HUES6 (cell line): ENCODE measurements around the gene ASCL2.

Source experiments
- H3K27ac ChIP-seq: 2 replicates; pipeline ENCODE4 v1.7.0; 2013; ENCODE audit warnings: low read depth, mild to moderate bottlenecking, low read length, inconsistent platforms
- H3K27me3 ChIP-seq: 2 replicates; pipeline ENCODE4 v1.6.1; 2013; ENCODE audit warnings: low read length; ENCODE audit not compliant: control insufficient read depth, insufficient read depth
- H3K36me3 ChIP-seq: 2 replicates; pipeline ENCODE4 v1.6.1; 2013; ENCODE audit warnings: low read length; ENCODE audit not compliant: control insufficient read depth, insufficient read depth
- H3K4me1 ChIP-seq: 2 replicates; pipeline ENCODE4 v1.6.1; 2013; ENCODE audit warnings: low read length; ENCODE audit not compliant: control insufficient read depth, insufficient read depth
- H3K4me3 ChIP-seq: 2 replicates; pipeline ENCODE4 v1.5.1; 2013; ENCODE audit warnings: low read depth, low read length
- H3K9ac ChIP-seq: one replicate; pipeline ENCODE4 v1.6.1; 2013; ENCODE audit warnings: mild to moderate bottlenecking, low read length
- H3K9me3 ChIP-seq: 2 replicates; pipeline ENCODE4 v1.6.1; 2013; ENCODE audit warnings: low read depth, low read length; ENCODE audit not compliant: control insufficient read depth, insufficient read depth

The ASCL2 gene

DNA sequence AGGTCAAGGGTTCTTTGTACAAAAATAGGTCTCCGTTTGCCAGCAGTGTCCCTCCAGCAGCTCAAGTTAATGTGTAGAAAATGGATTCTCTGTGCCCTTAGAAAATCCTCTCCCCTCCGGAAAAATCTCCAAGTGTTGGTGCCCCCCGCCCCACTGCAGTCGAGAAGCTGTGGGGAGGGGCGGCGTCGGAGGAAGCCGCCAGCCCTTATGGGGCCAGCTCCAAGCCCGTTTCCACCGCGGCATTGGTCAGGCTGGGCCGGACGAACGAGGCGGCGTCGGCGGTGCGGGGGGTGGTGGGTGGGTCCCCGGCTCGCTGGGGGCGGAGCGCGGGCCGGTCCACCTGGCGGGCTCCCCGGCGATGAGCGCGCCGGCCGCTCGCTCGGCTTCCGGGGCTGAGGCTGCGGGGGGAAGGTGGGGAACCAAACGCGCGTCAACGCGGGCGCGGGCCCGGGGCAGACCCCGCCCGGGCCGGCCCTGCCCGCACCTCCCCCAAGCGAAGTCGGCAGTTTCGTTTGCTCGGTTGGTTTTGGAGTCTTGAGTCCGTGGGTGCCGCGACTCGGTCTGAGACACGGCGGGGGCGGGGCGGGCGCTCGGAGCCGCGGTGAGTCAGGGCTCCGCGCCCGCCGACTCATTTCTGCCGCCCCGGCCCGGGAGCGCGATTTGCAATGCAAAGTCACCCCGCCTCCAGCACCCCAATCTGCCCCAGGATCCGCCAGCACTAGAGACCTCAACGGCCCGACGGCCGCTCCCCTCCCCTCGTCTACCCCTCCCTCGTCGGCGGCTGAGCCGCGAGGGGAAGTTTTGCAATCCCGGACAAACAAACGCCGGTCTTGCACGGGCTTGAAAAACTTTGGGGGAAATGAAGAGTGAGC is 1.4 kb downstream of the ASCL2 start:
- Histone ChIP-seq H3K4me1 (peaks cover 11% of the 10 kb centered on the region), H3K4me3 (peak overlapping the region; percentile 58), H3K27me3 (peaks cover 96% of the 10 kb centered on the region), H3K9ac (no peak overlapping the region), H3K9me3 (no peaks in the 10 kb centered on the region), H3K27ac (no peak overlapping the region), H3K36me3 (no peaks in the 10 kb centered on the region)

DNA sequence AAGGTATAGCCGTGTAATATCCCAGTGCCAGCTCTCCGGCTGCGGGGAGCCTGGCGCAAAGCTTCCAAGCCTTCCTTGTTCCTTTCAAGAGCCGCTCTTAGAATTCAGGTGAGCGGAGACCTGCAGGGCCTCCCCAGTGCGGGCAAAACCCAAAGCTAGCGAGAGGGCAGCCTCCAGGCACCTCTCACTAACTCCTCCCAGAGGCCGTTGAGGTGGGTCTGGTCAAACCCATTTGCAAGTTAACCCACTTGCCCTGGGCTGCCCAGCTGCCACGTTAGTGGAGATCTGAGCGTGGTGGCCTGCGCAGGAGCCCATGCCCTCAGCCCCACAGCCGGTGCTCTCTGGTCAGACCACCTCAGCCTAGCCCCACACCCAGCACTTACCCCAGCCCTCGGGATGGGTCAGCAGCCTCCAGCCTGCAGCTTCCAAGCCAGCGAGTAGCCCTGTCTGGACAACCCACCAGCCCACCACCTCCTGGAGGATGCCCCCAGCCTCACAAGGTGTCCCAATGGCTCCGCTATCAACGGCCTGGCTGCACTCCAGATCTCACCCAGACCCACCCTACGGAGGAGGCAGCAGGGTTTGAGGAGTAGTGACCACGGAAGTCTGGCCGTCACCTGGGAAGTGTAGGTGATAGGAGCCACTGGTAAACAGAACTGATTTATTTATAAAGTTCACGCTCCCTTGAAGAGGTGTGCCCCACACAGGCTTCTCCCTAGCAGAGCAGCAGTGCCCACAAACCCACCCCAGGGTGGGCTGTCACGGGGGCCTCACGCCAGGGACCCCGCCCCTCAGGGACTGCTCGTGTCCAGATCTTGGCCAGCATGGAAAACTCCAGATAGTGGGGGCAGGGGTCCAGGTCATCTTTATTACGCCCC is 2.3 kb downstream of the ASCL2 start:
- Histone ChIP-seq H3K4me3 (peak overlapping the region; percentile 41), H3K27ac (no peak overlapping the region), H3K4me1 (peaks cover 11% of the 10 kb centered on the region), H3K27me3 (peaks cover 87% of the 10 kb centered on the region), H3K9ac (no peak overlapping the region), H3K9me3 (no peaks in the 10 kb centered on the region), H3K36me3 (no peaks in the 10 kb centered on the region)

DNA sequence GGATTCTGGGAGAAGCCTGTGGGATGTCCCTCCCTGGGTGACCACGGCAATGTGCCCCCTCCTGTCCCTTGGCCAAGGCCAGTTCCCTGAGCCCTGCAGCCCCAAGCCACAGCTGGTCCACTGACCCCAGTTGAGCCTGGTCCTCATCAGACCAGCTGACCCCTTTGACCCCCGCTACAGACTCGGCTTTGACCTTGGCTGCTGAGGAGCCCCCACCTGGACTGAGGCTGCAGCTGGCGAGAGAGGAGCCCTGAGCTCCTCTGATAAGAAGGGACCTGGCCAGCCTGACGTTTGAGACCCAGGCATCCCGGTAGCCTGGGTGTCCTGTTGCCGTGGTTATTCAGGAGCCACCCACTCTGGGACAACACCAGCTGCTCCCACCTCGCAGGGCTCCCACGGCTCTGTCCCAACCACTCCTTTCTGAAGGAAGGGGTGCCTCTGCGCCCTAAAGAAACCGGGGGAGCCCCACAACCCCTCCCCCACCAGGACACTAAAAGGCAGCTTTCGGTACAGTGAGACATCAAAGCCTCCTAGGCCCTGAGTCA is 3.0 kb downstream of the ASCL2 start:
- H3K27me3 ChIP-seq, result peaks cover 80% of the 10 kb centered on the region
- H3K27ac ChIP-seq, result no peak overlapping the region
- H3K4me1 ChIP-seq, result peaks cover 11% of the 10 kb centered on the region
- H3K36me3 ChIP-seq, result no peaks in the 10 kb centered on the region
- no peak overlapping the region for H3K4me3 ChIP-seq
- H3K9me3 ChIP-seq, result no peaks in the 10 kb centered on the region
- H3K9ac ChIP-seq, result no peak overlapping the region

DNA sequence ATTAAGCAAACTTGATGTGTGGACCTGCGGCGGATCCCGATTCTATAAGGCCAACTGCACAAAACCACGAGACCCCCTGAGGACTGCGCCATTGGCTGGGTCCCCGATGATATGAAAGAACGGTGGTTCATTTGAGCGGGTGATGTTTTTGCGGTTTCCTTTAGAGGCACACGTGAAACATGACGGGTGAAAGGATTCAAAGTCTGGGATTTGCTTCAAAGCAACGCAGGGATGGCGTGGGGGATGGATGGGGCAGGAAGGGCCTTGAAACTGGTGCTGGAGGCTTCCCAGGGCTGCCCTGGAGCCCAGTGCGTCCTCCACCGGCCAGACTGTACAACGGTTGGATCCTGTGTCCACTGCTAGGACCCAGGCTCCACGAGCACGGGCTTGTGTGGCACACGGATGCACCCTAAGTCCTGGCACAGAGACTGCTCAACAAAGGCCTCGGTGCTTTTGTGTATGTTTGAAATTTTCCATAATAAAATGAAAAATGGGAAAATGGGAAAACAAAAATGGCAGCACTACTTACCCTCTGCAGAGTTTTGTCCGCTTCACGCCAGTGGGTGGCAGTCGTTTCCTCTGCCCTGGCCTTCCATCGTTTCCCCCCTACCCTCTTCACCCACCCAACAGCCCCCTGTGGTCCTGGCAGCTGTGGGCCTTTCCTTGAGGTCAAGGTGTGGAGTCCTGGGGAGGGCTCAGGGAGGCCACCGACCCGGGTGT is 3.6 kb downstream of the ASCL2 start:
- H3K4me3 ChIP-seq, result no peak overlapping the region
- no peak overlapping the region for H3K27ac ChIP-seq
- H3K9ac ChIP-seq, result no peak overlapping the region
- peaks cover 11% of the 10 kb centered on the region for H3K4me1 ChIP-seq
- no peaks in the 10 kb centered on the region for H3K9me3 ChIP-seq
- peaks cover 74% of the 10 kb centered on the region for H3K27me3 ChIP-seq
- no peaks in the 10 kb centered on the region for H3K36me3 ChIP-seq

DNA sequence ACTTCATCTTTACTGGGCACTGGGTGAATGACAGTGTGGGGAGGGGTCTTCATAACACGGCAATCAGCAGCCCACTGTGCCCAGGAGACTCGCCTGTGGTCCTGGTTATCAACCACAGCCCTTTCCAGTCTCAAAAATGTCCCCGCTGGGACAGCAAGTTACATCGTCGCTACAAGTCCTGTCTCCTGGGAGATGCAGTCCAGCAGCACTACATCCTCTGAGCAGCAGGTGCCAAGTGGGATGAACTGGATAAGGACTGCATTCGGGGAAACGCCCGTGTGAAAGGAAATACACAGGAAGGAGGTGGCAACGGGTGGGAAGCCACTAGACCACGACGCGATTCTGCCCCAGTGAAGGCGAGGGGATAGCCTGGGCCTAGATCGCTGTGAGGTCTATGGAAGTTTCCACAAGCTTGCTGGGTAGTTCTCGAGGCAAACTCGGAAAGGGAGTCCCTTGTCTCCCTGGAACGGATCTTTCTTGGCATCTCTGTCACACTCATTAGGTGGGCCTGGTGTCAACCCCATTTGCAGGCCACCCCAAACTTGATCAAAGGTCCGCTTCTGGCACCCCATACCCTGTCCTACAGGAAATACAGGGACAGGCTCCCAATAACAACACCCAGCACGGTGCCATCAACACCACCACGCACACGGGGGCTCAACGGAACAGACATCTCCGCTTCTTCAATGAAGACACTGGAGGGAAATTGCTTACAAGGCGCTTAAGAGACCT is 4.4 kb downstream of the ASCL2 start:
- Histone ChIP-seq H3K27ac (no peak overlapping the region), H3K27me3 (peaks cover 66% of the 10 kb centered on the region), H3K9me3 (no peaks in the 10 kb centered on the region), H3K4me3 (no peak overlapping the region), H3K9ac (no peak overlapping the region), H3K36me3 (no peaks in the 10 kb centered on the region), H3K4me1 (peaks cover 8% of the 10 kb centered on the region; the same call in 1 of the 2 replicates)

DNA sequence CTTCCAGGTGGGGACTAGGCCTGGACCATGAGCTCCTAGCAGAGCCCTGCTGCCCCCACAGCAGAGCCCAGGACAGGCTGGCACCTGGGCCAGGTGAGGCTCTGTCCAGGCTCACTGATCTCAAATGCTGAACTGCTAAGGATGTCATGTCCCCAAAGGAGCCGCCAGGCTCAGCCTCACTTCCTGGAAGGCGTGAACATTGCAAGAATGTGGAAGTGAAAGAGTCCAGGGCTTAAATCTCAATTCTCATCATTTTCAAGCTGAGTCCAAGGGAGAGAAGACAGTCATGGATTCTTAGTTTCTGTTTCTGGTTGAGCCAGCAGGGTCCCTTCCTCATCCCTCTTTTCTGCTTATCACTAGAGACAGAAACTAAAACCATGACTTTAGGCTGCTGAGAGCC is 5.0 kb downstream of the ASCL2 start:
- Histone ChIP-seq H3K4me3 (no peak overlapping the region), H3K9ac (no peak overlapping the region), H3K27me3 (peaks cover 60% of the 10 kb centered on the region), H3K4me1 (peaks cover 8% of the 10 kb centered on the region; the same call in 1 of the 2 replicates), H3K36me3 (no peaks in the 10 kb centered on the region), H3K27ac (no peak overlapping the region), H3K9me3 (no peaks in the 10 kb centered on the region)

DNA sequence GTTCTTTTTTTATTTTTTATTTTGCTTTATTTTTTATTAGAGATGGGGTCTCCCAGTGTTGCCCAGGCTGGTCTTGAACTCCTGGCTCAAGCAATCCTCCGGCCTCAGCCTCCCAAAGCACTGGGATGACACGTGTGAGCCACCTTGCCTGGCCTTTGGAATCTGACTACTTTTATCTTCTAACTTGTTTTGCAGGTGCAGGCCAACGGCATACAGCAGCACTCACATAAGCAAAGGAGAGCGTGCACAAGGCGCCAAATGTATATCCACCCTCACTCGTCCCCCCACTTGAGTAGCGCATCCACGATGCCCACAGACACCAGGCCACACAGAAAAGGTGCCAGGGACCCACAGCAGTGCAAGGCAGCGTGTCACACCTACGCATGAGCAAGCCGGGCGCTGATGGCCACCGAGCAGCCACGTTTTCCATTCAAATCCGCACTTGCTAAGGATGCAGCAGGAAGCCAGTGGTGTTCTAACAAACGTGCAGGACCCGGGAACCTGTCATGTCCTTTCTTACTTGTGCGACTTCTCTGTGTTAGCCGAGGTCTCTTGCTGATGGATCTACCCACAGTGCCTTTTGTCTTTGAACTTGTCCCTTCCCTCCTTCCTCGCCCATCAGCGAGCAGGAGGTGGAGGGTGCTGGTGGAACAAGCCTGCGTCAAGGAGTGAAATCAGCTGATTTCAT is 5.9 kb downstream of the ASCL2 start:
- Histone ChIP-seq H3K36me3 (no peaks in the 10 kb centered on the region), H3K9me3 (no peaks in the 10 kb centered on the region), H3K27me3 (peaks cover 57% of the 10 kb centered on the region), H3K4me1 (peaks cover 8% of the 10 kb centered on the region; the same call in 1 of the 2 replicates), H3K9ac (no peak overlapping the region), H3K27ac (no peak overlapping the region), H3K4me3 (no peak overlapping the region)

DNA sequence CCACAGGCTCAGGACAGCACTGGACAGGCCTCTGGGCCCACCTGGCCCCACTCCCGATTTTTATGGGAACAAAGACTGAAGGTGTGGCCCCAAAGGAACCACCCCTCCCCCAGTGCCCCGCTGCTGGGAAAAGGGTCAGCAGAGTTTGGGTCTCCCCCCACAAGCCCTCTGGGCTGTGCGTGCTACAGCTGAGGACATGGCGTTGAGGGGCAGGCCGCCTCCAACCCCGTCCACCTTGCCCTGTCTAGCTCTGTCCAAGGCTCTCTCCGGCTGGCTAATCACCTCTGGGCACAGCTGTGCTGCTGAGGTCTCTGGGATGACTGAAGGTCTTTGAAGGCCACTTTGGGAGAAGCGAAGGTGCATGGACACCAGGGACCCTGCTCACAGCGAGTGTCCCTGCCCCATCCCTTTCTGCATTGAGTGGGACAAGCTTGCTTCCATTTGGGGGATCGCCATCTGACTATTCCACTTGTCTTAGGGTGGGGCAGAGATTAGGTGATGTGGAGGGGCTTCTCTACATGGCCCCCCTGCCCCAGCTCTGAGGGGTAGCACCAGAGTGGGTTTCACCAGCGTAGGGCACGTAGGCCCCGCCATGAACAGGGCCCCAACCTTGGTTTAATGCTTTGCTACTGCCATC is 6.5 kb downstream of the ASCL2 start:
- H3K36me3 ChIP-seq, result no peaks in the 10 kb centered on the region
- H3K9ac ChIP-seq, result no peak overlapping the region
- H3K4me3 ChIP-seq, result no peak overlapping the region
- H3K27ac ChIP-seq, result no peak overlapping the region
- no peaks in the 10 kb centered on the region for H3K9me3 ChIP-seq
- H3K27me3 ChIP-seq, result peaks cover 57% of the 10 kb centered on the region
- H3K4me1 ChIP-seq, result peaks cover 8% of the 10 kb centered on the region; the same call in 1 of the 2 replicates

DNA sequence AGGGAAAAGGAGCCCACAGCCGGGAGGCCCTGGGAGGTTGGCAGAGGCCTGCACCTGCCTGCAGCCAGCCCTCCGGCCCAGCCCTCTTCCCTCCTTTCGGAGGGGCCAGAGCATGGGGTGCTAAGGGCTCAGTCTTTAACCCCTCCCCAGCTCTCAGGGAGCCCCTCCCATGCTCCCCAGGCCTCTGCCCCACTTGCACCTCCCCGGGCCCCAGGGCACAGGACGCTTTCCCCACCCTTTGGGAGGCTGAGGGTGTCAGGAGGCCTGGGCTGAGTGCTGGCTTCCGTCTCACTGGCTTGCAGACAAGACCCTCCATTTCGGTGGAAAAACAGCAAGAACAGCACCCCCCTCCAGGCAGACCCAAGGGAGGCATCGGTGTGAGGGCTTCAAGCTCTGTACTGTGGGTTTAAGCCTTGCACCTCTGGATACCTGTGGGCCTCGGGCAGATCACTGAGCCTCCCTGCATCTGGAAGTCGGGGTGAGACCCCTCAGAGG is 7.3 kb downstream of the ASCL2 start:
- Histone ChIP-seq H3K36me3 (no peaks in the 10 kb centered on the region), H3K4me1 (peaks cover 2% of the 10 kb centered on the region; the same call in 1 of the 2 replicates), H3K9me3 (no peaks in the 10 kb centered on the region), H3K9ac (no peak overlapping the region), H3K27ac (no peak overlapping the region), H3K4me3 (no peak overlapping the region), H3K27me3 (peaks cover 51% of the 10 kb centered on the region)
